OCI-LY3 (cell line): Measurements from ENCODE around the gene HS2ST1.

Experiments used
- EZH2phosphoT487 ChIP-seq: fragments of 200-600 bp; shearing (Covaris generic); IDR thresholded peaks from 2 replicates; pipeline ENCODE4 v1.6.1; 2018; ENCODE audit warnings: antibody characterized with exemption, mixed run types, low read depth
- TF ChIP-seq, protein P1 (sequence below): fragments of 200-600, 300-600 bp; sonication (generic); IDR thresholded peaks from 2 replicates; pipeline ENCODE4 v1.5.1; 2014; ENCODE audit warnings: antibody characterized with exemption, low read length, low read depth

DNA sequence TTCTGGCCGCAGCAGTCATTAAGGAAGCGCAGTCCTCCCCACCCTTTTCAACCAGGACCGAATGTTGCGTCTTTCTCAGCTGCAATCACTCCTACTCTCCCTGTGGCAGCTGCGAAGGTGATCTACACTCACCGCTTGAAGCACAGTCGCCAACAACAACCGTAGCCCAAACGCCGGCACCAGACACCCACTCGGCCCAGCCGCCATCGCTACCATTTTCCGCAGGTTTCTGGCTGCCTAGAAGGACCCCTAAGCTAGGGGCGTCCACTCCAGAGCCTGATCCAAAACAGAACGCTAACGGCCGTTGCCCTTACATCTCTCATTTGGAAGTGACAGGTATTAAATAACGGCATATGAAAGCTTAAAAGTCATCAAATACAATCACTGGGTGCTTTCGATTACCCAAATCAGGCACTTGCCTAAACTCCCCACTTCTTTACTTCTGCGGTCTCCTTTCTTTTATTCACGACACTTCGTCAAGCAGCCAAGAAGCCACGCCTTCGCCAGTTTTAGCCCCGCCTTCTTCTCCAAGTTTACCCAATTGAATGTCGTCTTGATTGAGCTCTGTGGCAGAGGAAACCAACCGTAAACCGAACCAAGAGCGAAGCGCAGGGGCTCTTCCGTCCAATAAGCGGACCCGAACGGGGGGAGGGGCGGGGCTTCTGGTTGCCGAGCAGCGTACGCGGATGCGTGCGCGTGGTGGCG is 387 bp upstream of the HS2ST1 start, which contains the start of gene SELENOF:
- TF ChIP-seq, protein P1, sequence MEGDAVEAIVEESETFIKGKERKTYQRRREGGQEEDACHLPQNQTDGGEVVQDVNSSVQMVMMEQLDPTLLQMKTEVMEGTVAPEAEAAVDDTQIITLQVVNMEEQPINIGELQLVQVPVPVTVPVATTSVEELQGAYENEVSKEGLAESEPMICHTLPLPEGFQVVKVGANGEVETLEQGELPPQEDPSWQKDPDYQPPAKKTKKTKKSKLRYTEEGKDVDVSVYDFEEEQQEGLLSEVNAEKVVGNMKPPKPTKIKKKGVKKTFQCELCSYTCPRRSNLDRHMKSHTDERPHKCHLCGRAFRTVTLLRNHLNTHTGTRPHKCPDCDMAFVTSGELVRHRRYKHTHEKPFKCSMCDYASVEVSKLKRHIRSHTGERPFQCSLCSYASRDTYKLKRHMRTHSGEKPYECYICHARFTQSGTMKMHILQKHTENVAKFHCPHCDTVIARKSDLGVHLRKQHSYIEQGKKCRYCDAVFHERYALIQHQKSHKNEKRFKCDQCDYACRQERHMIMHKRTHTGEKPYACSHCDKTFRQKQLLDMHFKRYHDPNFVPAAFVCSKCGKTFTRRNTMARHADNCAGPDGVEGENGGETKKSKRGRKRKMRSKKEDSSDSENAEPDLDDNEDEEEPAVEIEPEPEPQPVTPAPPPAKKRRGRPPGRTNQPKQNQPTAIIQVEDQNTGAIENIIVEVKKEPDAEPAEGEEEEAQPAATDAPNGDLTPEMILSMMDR, result no peak
- TF ChIP-seq EZH2phosphoT487, result no peak
